A549 (cell line): ENCODE measurements around the gene GPANK1. TPM values are rescaled to one million over a fixed set of nuclear protein-coding genes. Genes with fewer than 3 reads are reported as not detected.

Experiments
- ATAC-seq, 2 experiments: fragments of 200-7000 bp in 1 of 2; fragments of >200 bp in 1 of 2; cut with Nextera tagmentation in 1 of 2; cut with Tn5 transposase in 1 of 2; 3 replicates each; pipeline versions ENCODE4 v1.8.0 to v1.9.1; 2018 to 2020; ENCODE audit warnings: mild to moderate bottlenecking in 1 of 2, moderate library complexity in 1 of 2
- CTCF ChIA-PET: fragments of 300-600 bp; sonication (Branson Sonifier 250); formaldehyde crosslinking; extraction: SDS; loops from one replicate; lab custom pipeline; 2021; ENCODE audit warnings: antibody characterized with exemption, inconsistent platforms; lab: Yijun Ruan, JAX
- POLR2A ChIA-PET: fragments of 350-600 bp; formaldehyde crosslinking; extraction: SDS; loops from one replicate; lab custom pipeline; 2021; ENCODE audit warnings: antibody characterized with exemption, inconsistent platforms; lab: Yijun Ruan, JAX
- DNase-seq, 2 experiments: peaks; one replicate each; pipeline versions ENCODE4 v3.0.0 to v3.0.0-alpha.2; 2011 to 2016; ENCODE audit warnings: low read depth in 1 of 2, low spot score in 1 of 2
- FAIRE-seq: peaks from 2 replicates; lab custom pipeline; 2011; peaks lifted over from hg19 to GRCh38; lab: Jason Lieb, UNC
- H3K27ac ChIP-seq, 2 experiments: fragments of >200 bp; sonication (Bioruptor Twin); formaldehyde crosslinking; 3 replicates each; pipeline ENCODE4 v1.5.1; 2016 to 2017
- H3K4me1 ChIP-seq: fragments of >200 bp; sonication (Bioruptor Twin); formaldehyde crosslinking; 3 replicates; pipeline ENCODE4 v1.6.1; 2016
- H3K4me2 ChIP-seq: fragments of >200 bp; sonication (Bioruptor Twin); formaldehyde crosslinking; 3 replicates; pipeline ENCODE4 v1.6.1; 2016
- H3K4me3 ChIP-seq: fragments of >200 bp; sonication (Bioruptor Twin); formaldehyde crosslinking; 3 replicates; pipeline ENCODE4 v1.5.1; 2016
- H3K9me3 ChIP-seq: fragments of >200 bp; sonication (Bioruptor Twin); formaldehyde crosslinking; 3 replicates; pipeline ENCODE4 v1.6.1; 2016
- ATOH8 ChIP-seq: fragments of 250-450 bp; sonication (Bioruptor Pico); IDR thresholded peaks from 2 replicates; pipeline ENCODE4 v1.5.0; 2020; ENCODE audit warnings: low read depth, mild to moderate bottlenecking, moderate library complexity
- BCL3 ChIP-seq: fragments of >200 bp; sonication (Bioruptor Twin); formaldehyde crosslinking; IDR thresholded peaks from 3 replicates; pipeline ENCODE4 v1.6.1; 2016
- ESRRA ChIP-seq: fragments of 150-350 bp; IDR thresholded peaks from 2 replicates; pipeline ENCODE4 v1.6.1; 2014; ENCODE audit warnings: mild to moderate bottlenecking, low read length, borderline replicate concordance
- FOSB ChIP-seq: fragments of 250-450 bp; sonication (Bioruptor Pico); IDR thresholded peaks from 2 replicates; pipeline ENCODE4 v1.5.0; 2020; ENCODE audit warnings: mild to moderate bottlenecking, moderate library complexity
- FOSL2 ChIP-seq, 2 experiments: fragments of 450-650 bp in 1 of 2; fragments of >200 bp in 1 of 2; sonication (Bioruptor Twin) in 1 of 2; formaldehyde crosslinking; IDR thresholded peaks; 2 replicates each; pipeline versions ENCODE4 v1.5.0 to v1.6.1; 2016 to 2020; ENCODE audit warnings: mild to moderate bottlenecking in 1 of 2, moderate library complexity in 1 of 2
- GATA3 ChIP-seq: IDR thresholded peaks from 2 replicates; pipeline ENCODE4 v1.6.1; 2012; ENCODE audit warnings: borderline replicate concordance
- HDAC2 ChIP-seq: fragments of 200-600 bp; sonication (generic); IDR thresholded peaks from 2 replicates; pipeline ENCODE4 v1.6.1; 2016
- HEYL ChIP-seq: fragments of 250-450 bp; sonication (Bioruptor Pico); IDR thresholded peaks from 2 replicates; pipeline ENCODE4 v1.8.0; 2021; ENCODE audit warnings: mild to moderate bottlenecking, moderate library complexity
- HMGXB4 ChIP-seq: fragments of 250-450 bp; sonication (Bioruptor Pico); IDR thresholded peaks from 2 replicates; pipeline ENCODE4 v1.5.0; 2021; ENCODE audit warnings: mild to moderate bottlenecking, moderate library complexity, borderline replicate concordance
- HOXA7 ChIP-seq: fragments of 250-450 bp; sonication (Bioruptor Pico); IDR thresholded peaks from 2 replicates; pipeline ENCODE4 v1.5.0; 2020; ENCODE audit warnings: mild to moderate bottlenecking, moderate library complexity
- KDM5A ChIP-seq: fragments of 200-600 bp; sonication (generic); IDR thresholded peaks from 2 replicates; pipeline ENCODE4 v1.6.1; 2016; ENCODE audit warnings: antibody characterized with exemption, mild to moderate bottlenecking
- MAZ ChIP-seq: fragments of 150-350 bp; IDR thresholded peaks from 2 replicates; pipeline ENCODE4 v1.6.1; 2014; ENCODE audit warnings: antibody characterized with exemption, low read depth, low read length, borderline replicate concordance
- NR3C1 ChIP-seq: fragments of >200 bp; sonication (Bioruptor Twin); formaldehyde crosslinking; IDR thresholded peaks from 3 replicates; pipeline ENCODE4 v1.6.1; 2017
- RAD21 ChIP-seq, 2 experiments: fragments of >200 bp in 1 of 2; sonication (Bioruptor Twin) in 1 of 2; formaldehyde crosslinking in 1 of 2; IDR thresholded peaks in 1 of 2; conservative IDR thresholded peaks in 1 of 2; 2 replicates in 1 of 2; 3 replicates in 1 of 2; pipeline ENCODE4 v1.6.1; 2012 to 2018; ENCODE audit warnings: inconsistent platforms in 1 of 2
- RNF2 ChIP-seq: fragments of 200-600 bp; sonication (generic); IDR thresholded peaks from 2 replicates; pipeline ENCODE4 v1.6.1; 2016; ENCODE audit warnings: low read depth, mild to moderate bottlenecking, antibody characterized with exemption, moderate library complexity, borderline replicate concordance
- SMC3 ChIP-seq: fragments of >200 bp; sonication (Bioruptor Twin); formaldehyde crosslinking; IDR thresholded peaks from 3 replicates; pipeline ENCODE4 v1.6.1; 2018; ENCODE audit warnings: inconsistent platforms
- TFCP2L1 ChIP-seq: fragments of 250-450 bp; sonication (Bioruptor Pico); IDR thresholded peaks from 2 replicates; pipeline ENCODE4 v1.5.0; 2021; ENCODE audit warnings: mild to moderate bottlenecking
- ZC3H11A ChIP-seq: fragments of 450-650 bp; IDR thresholded peaks from 2 replicates; pipeline ENCODE4 v1.6.1; 2014; ENCODE audit warnings: antibody characterized with exemption, mild to moderate bottlenecking
- WGBS: methylation state at CpG from one replicate; pipeline ENCODE4 v1.1.6; 2017; ENCODE audit errors: missing lambda C conversion rate; 5-methylcytosine and 5-hydroxymethylcytosine counted together
- polyA plus RNA-seq, 4 experiments: library from polyadenylated mRNA; depleted of rRNA in 3 of 4; stranded (reverse); fragments of >200 nt; fragmentation: RNase III in 1 of 4; extraction: RNeasy Plus Mini Kit Qiagen cat#74134 plus additional on column Dnase treatment in 1 of 4; gene quantifications; 2 replicates in 3 of 4; 3 replicates in 1 of 4; pipeline ENCODE4 v1.2.3, GENCODE V29; 2011 to 2017
- TF ChIP-seq, protein P1 (sequence below): fragments of 150-350 bp; IDR thresholded peaks from 2 replicates; pipeline ENCODE4 v1.6.1; 2014; ENCODE audit warnings: low read depth, mild to moderate bottlenecking, low read length
- TF ChIP-seq, protein P2 (sequence below): IDR thresholded peaks from 2 replicates; pipeline ENCODE4 v1.6.1; 2012
- TF ChIP-seq, protein P3 (sequence below): fragments of 200-600 bp; sonication (generic); IDR thresholded peaks from 2 replicates; pipeline ENCODE4 v1.6.1; 2016; ENCODE audit warnings: antibody characterized with exemption, mild to moderate bottlenecking, moderate library complexity
- TF ChIP-seq, protein P4 (sequence below): fragments of >200 bp; sonication (Bioruptor Twin); formaldehyde crosslinking; IDR thresholded peaks from 2 replicates; pipeline ENCODE4 v1.6.1; 2016
- TF ChIP-seq, protein P5 (sequence below): fragments of >200 bp; sonication (Bioruptor Twin); formaldehyde crosslinking; IDR thresholded peaks from 3 replicates; pipeline ENCODE4 v1.5.1; 2016
- TF ChIP-seq, protein P6 (sequence below): IDR thresholded peaks from 2 replicates; pipeline ENCODE4 v1.6.1; 2012; ENCODE audit warnings: low read depth, borderline replicate concordance

GPANK1 gene
- polyA plus RNA-seq, 2 of the 4 experiments (the other 2 are of a cell fraction): 11.0 TPM

- TF ChIP-seq FOSB (CRISPR knock-in tag): 0 out of 2 replicates have a peak, but pooled peaks have one; percentile 25
- no peak for TF ChIP-seq ATOH8 (CRISPR knock-in tag)
- no peak for TF ChIP-seq NR3C1
- no peak for TF ChIP-seq HDAC2
- TF ChIP-seq HEYL (CRISPR knock-in tag): no peak
- TF ChIP-seq TFCP2L1 (CRISPR knock-in tag): 0 out of 2 replicates have a peak, but pooled peaks have one; percentile 17
- TF ChIP-seq HOXA7 (CRISPR knock-in tag): no peak
- no peak for TF ChIP-seq SMC3
- no peak for TF ChIP-seq FOSL2 (IDR thresholded peaks at IDR 0.05)
- TF ChIP-seq FOSL2 (CRISPR knock-in tag; IDR thresholded peaks at IDR 0.05): no peak
- no peak for TF ChIP-seq KDM5A
- TF ChIP-seq GATA3: no peak
- no peak for TF ChIP-seq MAZ
- TF ChIP-seq, protein P1, sequence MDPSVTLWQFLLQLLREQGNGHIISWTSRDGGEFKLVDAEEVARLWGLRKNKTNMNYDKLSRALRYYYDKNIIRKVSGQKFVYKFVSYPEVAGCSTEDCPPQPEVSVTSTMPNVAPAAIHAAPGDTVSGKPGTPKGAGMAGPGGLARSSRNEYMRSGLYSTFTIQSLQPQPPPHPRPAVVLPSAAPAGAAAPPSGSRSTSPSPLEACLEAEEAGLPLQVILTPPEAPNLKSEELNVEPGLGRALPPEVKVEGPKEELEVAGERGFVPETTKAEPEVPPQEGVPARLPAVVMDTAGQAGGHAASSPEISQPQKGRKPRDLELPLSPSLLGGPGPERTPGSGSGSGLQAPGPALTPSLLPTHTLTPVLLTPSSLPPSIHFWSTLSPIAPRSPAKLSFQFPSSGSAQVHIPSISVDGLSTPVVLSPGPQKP: no peak
- no peak for TF ChIP-seq ESRRA
- TF ChIP-seq, protein P2, sequence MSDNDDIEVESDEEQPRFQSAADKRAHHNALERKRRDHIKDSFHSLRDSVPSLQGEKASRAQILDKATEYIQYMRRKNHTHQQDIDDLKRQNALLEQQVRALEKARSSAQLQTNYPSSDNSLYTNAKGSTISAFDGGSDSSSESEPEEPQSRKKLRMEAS: peak; percentile 79
- TF ChIP-seq, protein P3, sequence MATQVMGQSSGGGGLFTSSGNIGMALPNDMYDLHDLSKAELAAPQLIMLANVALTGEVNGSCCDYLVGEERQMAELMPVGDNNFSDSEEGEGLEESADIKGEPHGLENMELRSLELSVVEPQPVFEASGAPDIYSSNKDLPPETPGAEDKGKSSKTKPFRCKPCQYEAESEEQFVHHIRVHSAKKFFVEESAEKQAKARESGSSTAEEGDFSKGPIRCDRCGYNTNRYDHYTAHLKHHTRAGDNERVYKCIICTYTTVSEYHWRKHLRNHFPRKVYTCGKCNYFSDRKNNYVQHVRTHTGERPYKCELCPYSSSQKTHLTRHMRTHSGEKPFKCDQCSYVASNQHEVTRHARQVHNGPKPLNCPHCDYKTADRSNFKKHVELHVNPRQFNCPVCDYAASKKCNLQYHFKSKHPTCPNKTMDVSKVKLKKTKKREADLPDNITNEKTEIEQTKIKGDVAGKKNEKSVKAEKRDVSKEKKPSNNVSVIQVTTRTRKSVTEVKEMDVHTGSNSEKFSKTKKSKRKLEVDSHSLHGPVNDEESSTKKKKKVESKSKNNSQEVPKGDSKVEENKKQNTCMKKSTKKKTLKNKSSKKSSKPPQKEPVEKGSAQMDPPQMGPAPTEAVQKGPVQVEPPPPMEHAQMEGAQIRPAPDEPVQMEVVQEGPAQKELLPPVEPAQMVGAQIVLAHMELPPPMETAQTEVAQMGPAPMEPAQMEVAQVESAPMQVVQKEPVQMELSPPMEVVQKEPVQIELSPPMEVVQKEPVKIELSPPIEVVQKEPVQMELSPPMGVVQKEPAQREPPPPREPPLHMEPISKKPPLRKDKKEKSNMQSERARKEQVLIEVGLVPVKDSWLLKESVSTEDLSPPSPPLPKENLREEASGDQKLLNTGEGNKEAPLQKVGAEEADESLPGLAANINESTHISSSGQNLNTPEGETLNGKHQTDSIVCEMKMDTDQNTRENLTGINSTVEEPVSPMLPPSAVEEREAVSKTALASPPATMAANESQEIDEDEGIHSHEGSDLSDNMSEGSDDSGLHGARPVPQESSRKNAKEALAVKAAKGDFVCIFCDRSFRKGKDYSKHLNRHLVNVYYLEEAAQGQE: no peak
- TF ChIP-seq, protein P4, sequence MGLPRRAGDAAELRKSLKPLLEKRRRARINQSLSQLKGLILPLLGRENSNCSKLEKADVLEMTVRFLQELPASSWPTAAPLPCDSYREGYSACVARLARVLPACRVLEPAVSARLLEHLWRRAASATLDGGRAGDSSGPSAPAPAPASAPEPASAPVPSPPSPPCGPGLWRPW: no peak
- no peak for TF ChIP-seq BCL3
Observed at GRCh38 chr6:31664790-31665500, at the start of gene GPANK1 (continued).

DNA sequence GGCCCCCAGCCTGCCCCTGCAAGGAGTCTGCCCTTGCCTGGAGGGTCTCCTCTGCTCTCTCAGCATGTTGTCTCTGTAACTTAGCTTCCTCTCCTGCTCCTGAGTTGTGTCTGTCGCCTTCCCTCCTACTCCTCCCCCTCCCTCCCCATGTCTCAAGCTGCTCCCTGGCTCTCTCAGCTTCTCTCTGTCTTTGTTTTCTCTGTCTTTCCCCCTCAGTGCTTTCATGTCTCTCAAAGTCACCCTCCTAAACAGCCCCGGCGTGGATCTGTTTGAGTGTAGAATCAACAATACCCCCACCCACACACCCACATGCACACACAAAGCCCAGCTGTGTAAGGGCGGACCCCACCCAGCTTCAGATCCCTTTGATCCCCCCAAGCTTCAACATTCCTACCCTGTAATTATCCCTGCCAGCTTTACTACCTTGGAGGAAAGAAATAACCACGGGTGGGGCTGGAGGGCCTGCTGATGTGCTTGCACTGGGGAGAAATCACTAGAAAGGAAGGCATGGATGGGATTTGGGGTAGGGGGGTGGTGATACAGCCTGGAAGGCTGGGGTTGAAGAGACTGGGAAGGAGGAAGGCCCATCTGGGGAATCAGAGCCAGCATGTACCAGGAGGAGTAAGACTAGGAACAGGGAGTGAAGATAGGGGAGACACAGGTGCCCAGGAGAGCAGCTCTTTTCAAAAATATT is 49.3 kb upstream of the GPANK1 start:
- 58% methylated on average over 5 of the region's 5 CpGs for WGBS
- no peak for DNase-seq
- no peak overlapping the region for H3K4me2 ChIP-seq
- no peak for TF ChIP-seq ZC3H11A
- no peak for TF ChIP-seq FOSL2 (IDR thresholded peaks at IDR 0.05)
- no peak for TF ChIP-seq FOSL2 (CRISPR knock-in tag; IDR thresholded peaks at IDR 0.05)
- TF ChIP-seq RNF2: no peak
- TF ChIP-seq RAD21 (conservative IDR thresholded peaks at IDR 0.05 in 1 of 2, IDR thresholded peaks at IDR 0.05 in 1 of 2): no peak
- TF ChIP-seq, protein P5, sequence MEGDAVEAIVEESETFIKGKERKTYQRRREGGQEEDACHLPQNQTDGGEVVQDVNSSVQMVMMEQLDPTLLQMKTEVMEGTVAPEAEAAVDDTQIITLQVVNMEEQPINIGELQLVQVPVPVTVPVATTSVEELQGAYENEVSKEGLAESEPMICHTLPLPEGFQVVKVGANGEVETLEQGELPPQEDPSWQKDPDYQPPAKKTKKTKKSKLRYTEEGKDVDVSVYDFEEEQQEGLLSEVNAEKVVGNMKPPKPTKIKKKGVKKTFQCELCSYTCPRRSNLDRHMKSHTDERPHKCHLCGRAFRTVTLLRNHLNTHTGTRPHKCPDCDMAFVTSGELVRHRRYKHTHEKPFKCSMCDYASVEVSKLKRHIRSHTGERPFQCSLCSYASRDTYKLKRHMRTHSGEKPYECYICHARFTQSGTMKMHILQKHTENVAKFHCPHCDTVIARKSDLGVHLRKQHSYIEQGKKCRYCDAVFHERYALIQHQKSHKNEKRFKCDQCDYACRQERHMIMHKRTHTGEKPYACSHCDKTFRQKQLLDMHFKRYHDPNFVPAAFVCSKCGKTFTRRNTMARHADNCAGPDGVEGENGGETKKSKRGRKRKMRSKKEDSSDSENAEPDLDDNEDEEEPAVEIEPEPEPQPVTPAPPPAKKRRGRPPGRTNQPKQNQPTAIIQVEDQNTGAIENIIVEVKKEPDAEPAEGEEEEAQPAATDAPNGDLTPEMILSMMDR: no peak
- no peak for TF ChIP-seq GATA3
- TF ChIP-seq, protein P6, sequence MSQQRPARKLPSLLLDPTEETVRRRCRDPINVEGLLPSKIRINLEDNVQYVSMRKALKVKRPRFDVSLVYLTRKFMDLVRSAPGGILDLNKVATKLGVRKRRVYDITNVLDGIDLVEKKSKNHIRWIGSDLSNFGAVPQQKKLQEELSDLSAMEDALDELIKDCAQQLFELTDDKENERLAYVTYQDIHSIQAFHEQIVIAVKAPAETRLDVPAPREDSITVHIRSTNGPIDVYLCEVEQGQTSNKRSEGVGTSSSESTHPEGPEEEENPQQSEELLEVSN: no peak
- TF ChIP-seq HMGXB4 (CRISPR knock-in tag): no peak

More for the DNA sequence above, 49.3 kb upstream of the GPANK1 start:
- CTCF ChIA-PET: interaction anchor here (1.3 to 2.0 kb wide), 4 partner anchors 10 to 45 kb away, joined by 3 to 6 read pairs (median 4); partner anchors contain the start of genes DDAH2 and MPIG6B
- POLR2A ChIA-PET: no interaction called here
- ATAC-seq (no peak), FAIRE-seq (no peak)
- Histone ChIP-seq H3K4me3 (no peak overlapping the region), H3K27ac (no peak overlapping the region), H3K9me3 (no peaks in the 10 kb centered on the region), H3K4me1 (0 out of 3 replicates have a peak, but pooled peaks cover 3% of the 10 kb centered on the region)
